GM21737 (cell line): ENCODE data around the gene HYAL3.

Source experiments
- ATAC-seq: cut with Tn5 transposase; IDR thresholded peaks from one replicate; pipeline ENCODE4 v1.9.1; 2021; ENCODE audit warnings: mild to moderate bottlenecking, moderate library complexity; ENCODE audit not compliant: unreplicated experiment

Gene HYAL3

GRCh38 chr3:50298836-50299637, at the start of gene HYAL3, which contains the start of gene NAA80:
HYAL3 (minus strand) TSS chr3:50299405; CDS start chr3:50295602, 3,803 bp downstream.
NAA80 (minus strand) TSS chr3:50299405; CDS start chr3:50297463, 1,942 bp downstream.
- ATAC-seq = peak; percentile 81

DNA sequence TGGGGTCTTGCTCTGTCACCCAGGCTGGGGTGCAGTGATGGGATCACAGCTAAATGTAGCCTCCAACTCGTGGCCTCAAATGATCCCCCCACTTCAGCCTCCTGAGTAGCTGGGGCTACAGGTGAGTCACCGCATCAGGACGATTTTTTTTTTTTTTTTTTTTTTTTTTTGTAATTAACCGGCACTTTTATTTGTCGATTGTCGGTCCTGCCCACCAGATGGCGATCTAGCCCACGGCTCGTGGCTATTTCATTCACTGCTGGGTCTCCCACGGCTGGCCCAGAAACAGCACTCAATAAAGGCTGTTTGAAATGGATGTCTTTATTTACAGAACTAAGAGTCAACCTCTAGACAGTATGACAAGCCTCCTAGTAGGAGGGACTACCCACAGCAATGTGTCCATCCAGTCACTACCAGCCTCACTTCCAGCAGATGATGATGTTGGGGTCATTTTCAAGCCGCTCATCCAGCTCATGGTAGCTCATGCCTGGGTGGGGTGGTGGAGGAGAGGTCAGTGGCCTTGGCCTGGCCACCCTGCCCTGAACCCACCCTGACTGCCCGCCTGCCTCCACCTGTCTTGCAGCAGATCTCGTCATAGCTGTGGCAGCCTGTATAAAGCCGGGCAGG, 48.1 kb upstream of the HYAL3 start:
- ATAC-seq = no peak

GRCh38 chr3:50345586-50346234, 46.5 kb upstream of the HYAL3 start, which contains the start of gene ZMYND10:
ZMYND10 (minus strand) TSS chr3:50345732; CDS start chr3:50345579, 153 bp downstream.
- ATAC-seq = no peak

- no peak for ATAC-seq
Observed at GRCh38 chr3:50345008-50345407, 45.8 kb upstream of the HYAL3 start.

DNA sequence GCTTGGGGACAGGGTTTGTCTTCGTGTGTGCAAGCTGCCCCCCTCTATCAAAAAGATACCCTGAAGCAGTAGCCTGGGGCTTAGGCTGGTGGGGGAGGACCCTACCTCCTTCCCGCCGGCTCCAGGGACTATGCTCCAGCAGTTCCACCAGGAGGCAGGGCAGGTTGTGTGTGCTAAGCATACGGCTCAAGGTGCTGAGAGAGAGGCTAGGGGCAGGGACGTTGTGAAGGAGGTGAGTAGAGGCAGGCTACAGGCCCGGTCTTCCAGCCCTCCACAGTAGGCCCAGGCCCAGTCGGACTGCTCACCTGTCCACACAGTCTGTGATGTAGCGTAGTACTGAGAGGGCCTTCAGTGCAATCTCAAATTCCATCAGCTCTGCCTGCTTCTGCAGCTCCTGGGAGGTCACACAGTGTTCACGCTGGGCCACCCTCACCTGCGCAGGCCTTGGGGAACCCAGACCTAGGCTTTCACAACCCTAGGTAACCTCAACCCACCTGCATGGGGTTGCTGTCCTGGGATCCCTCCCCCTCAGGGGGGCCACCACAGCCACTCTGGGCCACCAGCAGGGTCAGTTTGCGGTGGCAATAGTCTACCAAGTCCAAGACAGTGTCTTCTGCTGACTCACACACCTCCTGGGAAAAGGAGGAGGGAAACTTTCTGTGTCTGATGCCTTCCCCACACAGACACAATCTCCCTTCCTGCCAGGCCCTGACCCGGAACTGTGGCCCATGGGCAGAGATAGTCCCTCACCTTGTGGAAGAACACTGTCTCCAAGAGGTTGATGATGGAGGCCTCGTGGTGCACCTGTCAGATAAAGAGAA, 43.8 kb upstream of the HYAL3 start:
- no peak for ATAC-seq

GRCh38 chr3:50341996-50342650, 42.9 kb upstream of the HYAL3 start:
- no peak for ATAC-seq

- no peak for ATAC-seq
Observed at GRCh38 chr3:50341537-50341936, 42.3 kb upstream of the HYAL3 start.

- ATAC-seq = no peak
Observed at GRCh38 chr3:50340448-50341329, 41.5 kb upstream of the HYAL3 start, which contains the start of gene RASSF1. RASSF1 (minus strand) TSS chr3:50340836; CDS start chr3:50340805, 31 bp downstream.

DNA sequence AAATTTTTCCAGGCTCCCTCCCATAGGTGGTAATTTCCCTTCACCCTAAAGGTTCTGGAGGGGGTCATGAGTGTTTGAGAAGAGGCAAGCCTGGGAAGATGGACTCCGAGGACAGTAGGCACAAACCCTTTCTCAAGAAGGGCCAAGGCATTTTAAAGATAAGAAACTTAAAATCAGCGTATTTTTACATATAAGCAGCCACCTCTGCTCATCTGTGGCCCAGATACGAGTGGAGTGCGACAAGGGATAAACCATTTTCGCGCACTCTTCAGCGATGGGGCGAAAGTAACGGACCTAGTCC, 40.9 kb upstream of the HYAL3 start:
- ATAC-seq = no peak

- no peak for ATAC-seq
Observed at GRCh38 chr3:50339485-50340146, 40.4 kb upstream of the HYAL3 start.

- ATAC-seq = no peak
Observed at GRCh38 chr3:50338965-50339364, 39.8 kb upstream of the HYAL3 start.

DNA sequence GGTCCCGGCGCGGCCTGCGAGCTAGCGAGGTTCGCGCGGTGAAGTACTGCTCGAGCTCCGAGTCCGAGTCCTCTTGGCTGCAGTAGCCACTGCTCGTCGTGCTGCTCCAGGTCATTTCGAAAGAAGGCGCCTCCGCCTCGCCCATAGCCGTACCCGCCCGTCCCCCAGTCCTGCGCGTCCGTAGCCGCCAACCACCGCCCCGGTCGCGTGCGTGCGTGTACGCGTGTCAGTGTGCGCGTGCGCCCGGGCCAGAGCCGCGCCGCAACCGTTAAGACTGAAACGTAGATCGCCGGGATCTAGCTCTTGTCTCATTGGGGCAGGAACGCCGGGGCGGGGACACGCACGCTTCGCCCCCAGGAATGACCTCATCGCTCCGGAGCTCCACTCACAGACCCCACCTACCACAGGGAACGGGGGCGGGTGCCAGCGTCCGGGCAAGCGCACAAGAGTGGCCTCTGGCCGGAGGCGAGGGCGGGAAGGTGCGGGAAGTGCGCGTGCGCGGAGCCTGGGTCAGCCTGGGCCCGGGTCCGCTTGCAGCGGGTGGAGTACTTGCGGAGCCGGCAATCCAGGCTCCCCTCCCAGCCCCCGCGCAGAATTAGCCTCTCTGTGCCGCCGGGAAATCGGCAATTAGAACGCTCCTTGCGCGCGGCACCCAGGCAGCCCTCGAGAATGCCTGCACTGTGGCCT, 38.1 kb upstream of the HYAL3 start:
- peak; percentile 66 for ATAC-seq

DNA sequence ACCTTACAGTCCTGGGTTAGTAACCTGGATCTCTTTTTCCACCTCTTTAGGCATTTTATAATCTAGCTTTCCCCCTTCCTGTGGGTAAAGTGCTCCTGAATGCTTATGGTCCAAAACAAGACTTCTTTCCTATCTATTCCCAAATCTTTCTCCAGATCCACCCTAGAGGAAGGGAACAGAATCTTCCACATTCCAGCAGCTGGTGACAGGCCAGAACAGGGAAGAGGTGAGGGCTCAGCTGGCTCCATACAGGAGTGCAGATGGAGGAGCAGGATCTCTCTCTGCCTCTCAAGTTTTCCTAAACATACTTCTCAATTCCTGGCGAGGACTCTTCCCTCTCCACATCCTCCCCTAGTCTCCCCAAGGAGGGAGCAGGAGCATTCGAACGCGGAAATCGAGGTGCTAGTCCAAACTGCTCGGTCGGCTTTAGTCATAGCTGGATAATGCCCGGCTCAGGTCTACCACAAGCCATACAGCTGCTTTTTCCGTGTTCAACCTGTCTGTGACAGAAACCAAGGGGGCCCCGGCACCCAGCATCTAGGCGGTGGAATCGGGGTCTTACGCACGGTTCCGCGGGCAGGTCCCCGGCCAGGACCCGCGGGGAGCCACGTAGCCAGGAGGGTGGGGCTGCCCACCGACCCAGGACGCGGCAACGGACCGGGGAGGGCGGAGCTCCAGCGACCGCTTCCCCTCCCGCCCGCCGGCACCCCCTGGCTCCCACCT, 37.4 kb upstream of the HYAL3 start:
- peak; percentile 29 for ATAC-seq

- ATAC-seq = no peak
Observed at GRCh38 chr3:50334339-50335075, 35.3 kb upstream of the HYAL3 start.

DNA sequence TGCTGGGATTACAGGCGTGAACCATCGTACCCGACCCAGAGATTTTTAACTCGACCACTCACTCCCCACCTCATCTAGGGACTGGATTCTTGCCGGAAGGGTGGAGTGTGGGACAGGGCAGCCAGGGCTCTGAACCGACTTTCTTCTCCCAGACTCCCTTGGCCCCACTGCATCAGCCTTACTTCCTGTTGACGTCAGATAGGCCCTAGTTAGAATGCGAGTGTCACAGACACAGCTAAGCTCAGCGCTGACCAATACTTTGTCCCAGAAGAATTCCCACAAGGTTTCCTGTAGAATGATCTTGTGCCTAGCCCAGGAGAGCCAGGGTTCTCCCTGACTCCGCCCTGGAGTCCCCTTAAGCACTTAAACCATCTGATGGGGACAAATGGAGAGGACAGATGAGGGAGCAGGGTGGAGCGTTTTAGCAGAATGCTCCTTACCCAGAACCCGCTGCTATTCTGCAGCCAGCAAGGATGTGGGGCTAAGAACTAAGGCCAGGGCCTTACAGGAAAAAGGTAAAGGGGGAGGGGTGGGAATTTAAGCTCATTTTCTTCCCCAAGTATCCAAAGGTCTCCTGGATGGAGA, 34.6 kb upstream of the HYAL3 start:
- no peak for ATAC-seq

DNA sequence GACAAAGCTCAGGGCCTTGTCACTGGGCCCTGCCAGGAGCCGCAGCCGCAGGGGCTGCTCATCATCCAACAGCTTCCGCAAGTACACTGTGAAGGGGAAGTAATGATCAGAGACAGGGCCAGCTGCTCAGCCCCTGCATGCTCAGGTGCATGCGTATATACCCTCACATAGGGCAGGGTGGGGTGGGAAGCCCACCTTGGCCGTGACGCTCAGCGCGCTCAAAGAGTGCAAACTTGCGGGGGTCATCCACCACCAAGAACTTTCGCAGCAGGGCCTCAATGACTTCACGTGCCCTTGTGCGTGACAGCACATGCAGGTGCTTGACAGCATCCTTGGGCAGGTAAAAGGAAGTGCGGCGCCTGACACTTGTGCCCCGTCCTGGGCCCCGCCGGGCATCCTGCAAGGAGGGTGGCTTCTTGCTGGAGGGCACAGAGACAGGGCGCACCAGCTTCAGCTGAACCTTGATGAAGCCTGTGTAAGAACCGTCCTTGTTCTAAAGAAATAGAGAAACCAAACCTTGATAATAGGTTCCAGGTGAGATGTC, 32.2 kb upstream of the HYAL3 start:
- ATAC-seq = no peak
